NB4 (cell line): ENCODE measurements around the gene MSANTD7.

Source experiments
- MYC ChIP-seq: IDR thresholded peaks from 2 replicates; pipeline ENCODE4 v1.6.1; 2011; ENCODE audit warnings: low read depth, low read length
- TF ChIP-seq, protein P1 (sequence below): IDR thresholded peaks from one replicate; pipeline ENCODE4 v1.5.1; 2012; ENCODE audit warnings: low read depth, low read length

GRCh38 chr10:14801723-14802122, 36.4 kb upstream of the MSANTD7 start:
- TF ChIP-seq, protein P1, sequence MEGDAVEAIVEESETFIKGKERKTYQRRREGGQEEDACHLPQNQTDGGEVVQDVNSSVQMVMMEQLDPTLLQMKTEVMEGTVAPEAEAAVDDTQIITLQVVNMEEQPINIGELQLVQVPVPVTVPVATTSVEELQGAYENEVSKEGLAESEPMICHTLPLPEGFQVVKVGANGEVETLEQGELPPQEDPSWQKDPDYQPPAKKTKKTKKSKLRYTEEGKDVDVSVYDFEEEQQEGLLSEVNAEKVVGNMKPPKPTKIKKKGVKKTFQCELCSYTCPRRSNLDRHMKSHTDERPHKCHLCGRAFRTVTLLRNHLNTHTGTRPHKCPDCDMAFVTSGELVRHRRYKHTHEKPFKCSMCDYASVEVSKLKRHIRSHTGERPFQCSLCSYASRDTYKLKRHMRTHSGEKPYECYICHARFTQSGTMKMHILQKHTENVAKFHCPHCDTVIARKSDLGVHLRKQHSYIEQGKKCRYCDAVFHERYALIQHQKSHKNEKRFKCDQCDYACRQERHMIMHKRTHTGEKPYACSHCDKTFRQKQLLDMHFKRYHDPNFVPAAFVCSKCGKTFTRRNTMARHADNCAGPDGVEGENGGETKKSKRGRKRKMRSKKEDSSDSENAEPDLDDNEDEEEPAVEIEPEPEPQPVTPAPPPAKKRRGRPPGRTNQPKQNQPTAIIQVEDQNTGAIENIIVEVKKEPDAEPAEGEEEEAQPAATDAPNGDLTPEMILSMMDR = no peak
- no peak for TF ChIP-seq MYC
